ENCODE data around the gene ADAMTSL4.

GRCh38 chr1:150606463-150607142 lies 57.4 kb downstream of the ADAMTSL4 start:
- TF ChIP-seq POLR2A (IDR thresholded peaks at IDR 0.05): no peak
- no peak for TF ChIP-seq CTCF (IDR thresholded peaks at IDR 0.05)
